Measurements from ENCODE around the gene COPB2. TPM values are rescaled to one million over a fixed set of nuclear protein-coding genes. Genes with fewer than 3 reads are reported as not detected.
A peak's percentile ranks its signal among the peaks of the same experiment; 100 is the strongest.

COPB2 gene
- total and polyA plus RNA-seq, 8 donors: 133 to 169 (median 157) TPM

- intact Hi-C loops (cut with DNase I): no loop called here
- H3K27ac ChIP-seq: no peak overlapping the region
- ATAC-seq (no peak), DNase-seq (peak in 1 of 4 donors; percentile 29)
- no peak overlapping the region for H3K4me3 ChIP-seq
- no peak for TF ChIP-seq CTCF (IDR thresholded peaks at IDR 0.05)
- H3K27me3 ChIP-seq: peaks cover 0 to 46% of the 10 kb centered on the region in 2 donors
- no peaks in the 10 kb centered on the region for H3K9me3 ChIP-seq
- no peaks in the 10 kb centered on the region for H3K36me3 ChIP-seq
- H3K4me1 ChIP-seq: no peaks in the 10 kb centered on the region
Observed at GRCh38 chr3:139319428-139320402, 69.7 kb downstream of the COPB2 start.

- DNase-seq: no peak
- no peaks in the 10 kb centered on the region for H3K4me1 ChIP-seq
- H3K9me3 ChIP-seq: no peaks in the 10 kb centered on the region
- no peak for TF ChIP-seq CTCF (IDR thresholded peaks at IDR 0.05)
- H3K4me3 ChIP-seq: no peak overlapping the region
- intact Hi-C loops (cut with DNase I): no loop called here
- ATAC-seq: no peak
- peaks cover 0 to 46% of the 10 kb centered on the region in 2 donors for H3K27me3 ChIP-seq
- H3K27ac ChIP-seq: no peak overlapping the region
- H3K36me3 ChIP-seq: no peaks in the 10 kb centered on the region
Observed at GRCh38 chr3:139318826-139319225, 70.6 kb downstream of the COPB2 start.

- H3K4me3 ChIP-seq: no peak overlapping the region
- peaks cover 0 to 46% of the 10 kb centered on the region in 2 donors for H3K27me3 ChIP-seq
- H3K27ac ChIP-seq: no peak overlapping the region
- H3K9me3 ChIP-seq: no peaks in the 10 kb centered on the region
- intact Hi-C loops (cut with DNase I): no loop called here
- no peak for TF ChIP-seq CTCF (IDR thresholded peaks at IDR 0.05)
- ATAC-seq (no peak), DNase-seq (no peak)
- H3K36me3 ChIP-seq: no peaks in the 10 kb centered on the region
- H3K4me1 ChIP-seq: no peaks in the 10 kb centered on the region
Observed at GRCh38 chr3:139318431-139318816, 71.0 kb downstream of the COPB2 start.

GRCh38 chr3:139317660-139318430 is 71.6 kb downstream of the COPB2 start:
- intact Hi-C loops (cut with DNase I): no loop called here
- no peaks in the 10 kb centered on the region for H3K9me3 ChIP-seq
- no peak overlapping the region for H3K4me3 ChIP-seq
- DNase-seq (no peak), ATAC-seq (no peak)
- H3K4me1 ChIP-seq: no peaks in the 10 kb centered on the region
- no peaks in the 10 kb centered on the region for H3K36me3 ChIP-seq
- H3K27me3 ChIP-seq: peaks cover 0 to 46% of the 10 kb centered on the region in 2 donors
- TF ChIP-seq CTCF (IDR thresholded peaks at IDR 0.05): no peak
- no peak overlapping the region for H3K27ac ChIP-seq

- DNase-seq (no peak), ATAC-seq (no peak)
- no peak for TF ChIP-seq CTCF (IDR thresholded peaks at IDR 0.05)
- Histone ChIP-seq H3K27ac (no peak overlapping the region), H3K27me3 (peaks cover 0 to 45% of the 10 kb centered on the region in 2 donors), H3K36me3 (no peaks in the 10 kb centered on the region), H3K4me1 (no peaks in the 10 kb centered on the region), H3K4me3 (no peak overlapping the region), H3K9me3 (no peaks in the 10 kb centered on the region)
- intact Hi-C loops (cut with DNase I): no loop called here
Observed at GRCh38 chr3:139317215-139317614, 72.2 kb downstream of the COPB2 start.

Data from left lung (tissue), 10 donors.